AG20443 (cell line): ENCODE measurements around the gene TMEM132D.
"Not testable (repeated sequence)": the region's sequence is repeated elsewhere in the genome, so short reads cannot be mapped to it uniquely, and the experiment has no call there.

Experiments used
- DNase-seq: peaks from one replicate; pipeline ENCODE4 v3.0.0; 2012; ENCODE audit warnings: low spot score, mixed read lengths

The TMEM132D gene

DNA sequence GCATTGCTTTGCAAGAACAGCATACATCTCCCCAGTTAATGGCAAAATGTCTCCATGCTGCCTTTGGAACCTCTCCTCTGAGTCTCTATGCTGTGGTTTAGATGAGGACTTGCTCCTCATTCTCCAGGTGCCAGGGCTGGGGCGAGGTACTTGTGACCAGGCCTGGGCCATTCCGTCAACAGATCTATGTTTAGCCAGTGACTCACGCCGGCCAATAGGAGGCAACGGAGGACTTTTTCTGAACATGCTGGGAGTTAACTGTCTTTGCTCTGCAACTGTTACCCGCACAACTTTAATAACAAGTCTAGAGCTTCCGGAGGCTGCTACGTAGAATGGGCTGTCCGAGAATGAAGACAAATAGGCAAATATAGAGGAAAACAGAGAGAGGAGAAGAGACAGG, 836.3 kb downstream of the TMEM132D start:
- no peak for DNase-seq

DNA sequence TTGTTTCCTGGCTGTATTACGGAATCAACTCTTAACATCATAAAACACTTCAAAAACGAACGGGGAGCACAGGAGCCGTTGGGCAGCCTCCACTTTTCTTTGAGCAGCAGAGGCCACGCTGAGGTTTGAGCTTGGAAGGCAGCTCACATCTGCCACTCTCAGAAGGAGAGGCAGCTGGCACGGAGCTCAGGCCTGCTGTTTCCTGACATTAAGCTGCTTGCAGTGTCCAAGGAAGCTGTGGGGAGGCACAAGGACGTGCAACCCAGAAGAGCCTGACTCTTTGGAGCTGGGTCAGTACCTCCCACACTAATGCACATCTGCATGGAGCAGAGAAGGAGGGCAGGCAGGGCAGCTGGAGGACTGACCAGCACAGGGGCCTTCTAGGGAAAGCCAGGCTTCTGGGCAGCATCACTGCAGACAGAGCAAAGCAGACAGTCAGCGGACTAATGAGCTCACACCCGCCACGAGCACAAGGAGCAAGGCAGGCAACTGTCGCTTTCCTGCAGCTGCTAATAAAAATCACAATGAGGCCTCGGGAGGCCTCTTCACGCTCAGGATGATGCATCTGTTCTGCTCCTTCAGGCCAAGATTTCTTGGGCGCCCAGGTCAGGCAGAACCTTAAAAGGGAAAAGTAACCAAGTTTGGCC, 839.5 kb downstream of the TMEM132D start:
- DNase-seq: no peak

DNA sequence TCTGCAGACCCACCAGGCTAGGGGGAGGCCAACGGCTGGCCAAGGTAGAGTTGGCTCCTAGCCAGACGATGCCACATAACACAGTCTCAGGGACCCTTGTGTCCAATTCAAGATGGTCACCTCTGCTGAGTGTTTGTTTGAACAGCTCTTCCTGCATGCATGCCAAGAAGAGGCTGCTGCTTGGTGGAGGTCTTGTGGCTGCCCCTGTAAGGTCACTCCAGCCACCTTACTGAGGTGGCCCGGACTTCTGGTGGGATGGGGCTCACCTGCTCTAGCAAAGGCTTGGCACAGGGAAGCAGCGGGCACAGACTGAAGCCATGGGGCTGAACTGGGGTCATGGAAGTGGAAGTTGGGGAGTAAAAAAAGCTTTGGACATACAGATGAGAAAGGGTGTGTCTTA, 840.2 kb downstream of the TMEM132D start:
- no peak for DNase-seq

DNA sequence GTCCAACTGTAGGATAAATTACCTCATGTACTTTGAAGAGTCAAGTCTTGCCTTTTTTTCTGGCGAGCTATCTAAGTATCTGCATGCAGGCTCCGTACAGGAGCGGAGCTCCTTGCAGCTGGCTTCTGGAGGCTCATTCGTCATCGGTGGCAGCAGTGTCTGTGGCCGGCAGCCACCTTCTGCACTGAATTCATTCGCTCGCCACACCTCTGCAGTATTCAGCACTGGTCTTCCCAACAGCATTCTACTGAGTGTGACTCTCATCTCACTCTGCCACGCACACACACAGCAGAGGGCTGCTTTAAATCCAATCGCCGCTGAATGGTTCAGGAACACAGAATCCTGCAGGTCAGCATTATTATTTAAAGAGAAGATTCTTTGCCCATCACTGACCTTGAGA, 850.6 kb downstream of the TMEM132D start:
- no peak for DNase-seq

DNA sequence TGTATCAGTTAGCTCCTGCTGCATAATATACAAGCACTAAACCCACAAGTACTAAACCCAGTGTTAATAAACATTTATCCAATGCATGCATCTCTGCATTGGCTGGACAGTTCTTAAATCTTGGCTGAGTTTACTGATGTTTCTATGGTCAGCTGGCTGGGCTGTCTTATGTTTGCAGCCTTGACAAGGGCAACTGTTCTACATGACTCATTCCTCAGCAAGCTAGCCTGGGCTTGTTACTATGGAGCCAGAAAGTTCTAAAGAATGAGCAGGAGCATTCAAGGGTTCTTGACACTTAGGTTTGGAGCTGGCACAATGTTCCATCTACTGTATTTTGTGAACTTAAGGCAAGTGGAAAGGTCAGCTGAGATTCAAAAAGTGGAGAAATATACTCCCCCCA, 851.5 kb downstream of the TMEM132D start:
- no peak for DNase-seq

- no peak for DNase-seq
Measured at GRCh38 chr12:129049917-129050316, 853.9 kb downstream of the TMEM132D start.

- not testable (repeated sequence) for DNase-seq
Measured at GRCh38 chr12:129043334-129043733, 860.5 kb downstream of the TMEM132D start.

GRCh38 chr12:129036135-129036534, 867.7 kb downstream of the TMEM132D start:
- DNase-seq: no peak

DNA sequence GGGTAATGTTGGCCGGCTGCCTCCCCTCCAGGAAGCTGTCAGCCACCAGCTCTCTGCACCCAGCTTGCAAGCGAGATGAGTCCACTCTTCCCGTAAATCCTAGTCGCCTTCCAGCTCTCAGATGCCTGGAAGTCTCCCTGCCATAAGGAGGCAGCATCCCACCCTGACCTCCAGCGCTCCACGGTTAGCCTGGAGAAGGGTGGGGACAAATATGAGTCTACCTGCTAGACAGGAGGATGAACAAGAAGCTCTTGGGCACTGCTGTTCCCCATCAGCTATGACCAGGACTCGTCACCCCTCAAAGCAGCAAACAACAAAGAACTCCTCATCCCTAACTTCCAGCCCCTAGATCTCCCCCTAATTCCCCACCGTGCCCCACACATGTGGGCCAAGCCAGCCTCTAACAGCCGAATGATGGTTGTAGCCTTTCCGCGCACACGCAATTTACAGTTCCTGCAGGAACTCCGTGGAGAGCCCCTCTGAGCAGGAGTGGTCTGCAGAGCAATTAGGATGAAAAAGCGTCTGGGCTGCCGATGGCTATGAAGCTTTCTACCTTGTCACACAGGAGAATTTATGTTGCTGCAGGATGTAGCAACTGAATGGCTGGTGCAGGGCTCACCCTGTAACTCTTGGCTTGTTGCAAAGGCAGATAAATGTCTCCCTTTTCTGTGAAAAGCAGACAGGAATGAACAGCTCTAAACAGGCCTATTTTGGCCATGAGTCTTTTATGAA, 869.1 kb downstream of the TMEM132D start:
- no peak for DNase-seq

- no peak for DNase-seq
Measured at GRCh38 chr12:129028844-129029243, 875.0 kb downstream of the TMEM132D start.

DNA sequence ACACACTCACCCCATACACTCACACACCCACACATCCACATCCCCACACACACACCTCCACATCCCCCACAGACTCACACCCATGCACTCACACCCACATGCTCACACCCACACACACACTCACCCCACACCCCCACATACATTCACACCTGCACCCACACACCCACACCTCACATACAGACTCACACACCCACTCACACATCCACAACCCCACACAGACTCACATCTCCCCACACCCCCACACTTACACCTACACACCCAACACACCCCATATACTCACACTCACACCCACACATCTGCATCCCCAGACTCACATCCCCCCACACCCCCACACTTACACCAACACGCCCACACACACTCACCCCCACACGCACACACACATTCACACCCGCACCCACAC, 878.8 kb downstream of the TMEM132D start:
- DNase-seq: no peak
